Endothelial cell of umbilical vein (primary cell): ENCODE data around the gene LRSAM1. TPM values are rescaled to one million over a fixed set of nuclear protein-coding genes. Genes with fewer than 3 reads are reported as not detected.

Source experiments
- BruUV-seq: library from RNA; stranded (reverse); fragments of 400-500 nt; replicated peaks from 2 replicates; lab custom pipeline; 2021; lab: Mats Ljungman, UMichigan
- CTCF ChIA-PET: fragments of 300-600, 350-600 bp; sonication (Branson Sonifier 250); formaldehyde crosslinking; loops from one replicate; lab custom pipeline; 2021; ENCODE audit warnings: antibody characterized with exemption, inconsistent platforms; lab: Charles Lee
- POLR2A ChIA-PET: fragments of 300-600, 350-600 bp; sonication (Branson Sonifier 250); formaldehyde crosslinking; loops from one replicate; lab custom pipeline; 2021; ENCODE audit warnings: antibody characterized with exemption, inconsistent platforms; lab: Charles Lee
- DNase-seq: peaks from one replicate; pipeline ENCODE4 v3.0.0-alpha.2; 2011; ENCODE audit warnings: low read depth, low spot score
- FAIRE-seq: peaks from 2 replicates; lab custom pipeline; 2011; peaks lifted over from hg19 to GRCh38; lab: Jason Lieb, UNC
- H2AFZ ChIP-seq: 2 replicates; pipeline ENCODE4 v1.6.0; 2012; ENCODE audit warnings: low read depth, low read length, control low read depth, inconsistent platforms
- H3K27ac ChIP-seq: 2 replicates; pipeline ENCODE4 v1.5.1; 2011; ENCODE audit warnings: low read depth, mild to moderate bottlenecking, control low read depth, low read length, moderate library complexity; ENCODE audit not compliant: insufficient read depth
- H3K27me3 ChIP-seq, 2 experiments: 2 replicates each; pipeline versions ENCODE4 v1.6.0 to v1.6.1; 2011; ENCODE audit warnings: low read length in 2 of 2, mixed read lengths in 1 of 2; ENCODE audit not compliant: control insufficient read depth in 2 of 2, insufficient read depth in 2 of 2
- H3K36me3 ChIP-seq, 2 experiments: 2 replicates in 1 of 2; 3 replicates in 1 of 2; pipeline ENCODE4 v1.5.1; 2011; ENCODE audit warnings: low read length in 2 of 2, mild to moderate bottlenecking in 1 of 2, moderate library complexity in 1 of 2; ENCODE audit not compliant: control insufficient read depth in 2 of 2, insufficient read depth in 2 of 2; ENCODE audit errors: extremely low read depth in 1 of 2
- H3K4me1 ChIP-seq: 3 replicates; pipeline ENCODE4 v1.5.1; 2011; ENCODE audit warnings: mild to moderate bottlenecking, low read length; ENCODE audit not compliant: control insufficient read depth, insufficient read depth; ENCODE audit errors: extremely low read depth
- H3K4me2 ChIP-seq: 2 replicates; pipeline ENCODE4 v1.6.1; 2011; ENCODE audit warnings: low read length, control low read depth, mixed read lengths; ENCODE audit not compliant: insufficient read depth
- H3K4me3 ChIP-seq, 3 experiments: fragments of 200-600 bp in 1 of 3; sonication (generic), shearing (Covaris generic) in 1 of 3; replicated peaks in 1 of 3; 2 replicates each; pipeline ENCODE4 v1.5.1; 2011 to 2016; ENCODE audit warnings: control low read depth in 3 of 3, low read length in 3 of 3, mild to moderate bottlenecking in 2 of 3, inconsistent platforms in 1 of 3, low read depth in 1 of 3, moderate library complexity in 1 of 3; ENCODE audit not compliant: insufficient read depth in 1 of 3
- H3K79me2 ChIP-seq: 2 replicates; pipeline ENCODE4 v1.6.0; 2012; ENCODE audit warnings: low read length, inconsistent platforms; ENCODE audit not compliant: control insufficient read depth, insufficient read depth
- H3K9ac ChIP-seq: replicated peaks from 2 replicates; pipeline ENCODE3; 2011; ENCODE audit warnings: low read length, control low read depth; ENCODE audit not compliant: insufficient read depth; ENCODE audit errors: extremely low read depth
- H3K9me1 ChIP-seq: replicated peaks from 3 replicates; pipeline ENCODE4 v1.6.0; 2011; ENCODE audit warnings: mild to moderate bottlenecking, low read length; ENCODE audit not compliant: control insufficient read depth, insufficient read depth; ENCODE audit errors: extremely low read depth
- H3K9me3 ChIP-seq: replicated peaks from 2 replicates; pipeline ENCODE4 v1.5.1; 2012; ENCODE audit warnings: low read length, inconsistent platforms; ENCODE audit not compliant: control insufficient read depth, insufficient read depth
- H4K20me1 ChIP-seq: replicated peaks from 2 replicates; pipeline ENCODE3; 2011; ENCODE audit warnings: mild to moderate bottlenecking, low read length; ENCODE audit not compliant: control insufficient read depth, insufficient read depth; ENCODE audit errors: extremely low read depth
- CTCF ChIP-seq, 2 donors: IDR thresholded peaks; 1 replicate in 1 of 2; 2 replicates in 1 of 2; pipeline ENCODE4 v1.5.1; 2011; ENCODE audit warnings: low read length in 2 of 2, mild to moderate bottlenecking in 2 of 2, moderate library complexity in 2 of 2, control low read depth in 1 of 2, inconsistent platforms in 1 of 2, low read depth in 1 of 2; ENCODE audit not compliant: insufficient read depth in 1 of 2; ENCODE audit errors: extremely low read depth in 1 of 2
- EZH2 ChIP-seq: IDR thresholded peaks from 2 replicates; pipeline ENCODE4 v1.6.1; 2012; ENCODE audit warnings: borderline replicate concordance, low read depth, mild to moderate bottlenecking, moderate library complexity, low read length, inconsistent platforms; ENCODE audit not compliant: severe bottlenecking
- FOS ChIP-seq: IDR thresholded peaks from 2 replicates; pipeline ENCODE4 v1.6.1; 2011; ENCODE audit warnings: mild to moderate bottlenecking, low read length, moderate library complexity, borderline replicate concordance; ENCODE audit not compliant: insufficient read depth
- GATA2 ChIP-seq: IDR thresholded peaks from 2 replicates; pipeline ENCODE4 v1.7.0; 2011; ENCODE audit warnings: low read depth, mild to moderate bottlenecking, moderate library complexity, mixed read lengths, low read length; ENCODE audit not compliant: insufficient read length, insufficient read depth
- JUN ChIP-seq: IDR thresholded peaks from 2 replicates; pipeline ENCODE4 v1.6.1; 2011; ENCODE audit warnings: borderline replicate concordance, low read depth; ENCODE audit not compliant: insufficient read length, insufficient read depth
- MAX ChIP-seq: IDR thresholded peaks from 2 replicates; pipeline ENCODE4 v1.6.1; 2011; ENCODE audit not compliant: insufficient read depth, insufficient read length
- MYC ChIP-seq: IDR thresholded peaks from one replicate; pipeline ENCODE4 v1.6.1; 2011; ENCODE audit warnings: mild to moderate bottlenecking, low read depth, low read length
- POLR2A ChIP-seq: IDR thresholded peaks from 2 replicates; pipeline ENCODE4 v1.6.1; 2012; ENCODE audit warnings: low read depth, mild to moderate bottlenecking, control low read depth, low read length
- POLR2AphosphoS5 ChIP-seq: IDR thresholded peaks from 2 replicates; pipeline ENCODE4 v1.6.1; 2012; ENCODE audit warnings: low read depth, mild to moderate bottlenecking, control low read depth, low read length, moderate library complexity; ENCODE audit not compliant: insufficient read depth
- dilution Hi-C: fragments of 300-500 bp; cut with MboI; formaldehyde crosslinking; loops from one replicate; pipeline ENCODE4 v1.15.0; 2019; ENCODE audit warnings: low sequenced_read_pairs; ENCODE audit not compliant: extremely low pct_ligation_motif_present
- intact Hi-C: fragments of 100-400 bp; cut with micrococcal nuclease; formaldehyde crosslinking; loops from one replicate; pipeline ENCODE4 v1.10.0; 2022
- polyA plus RNA-seq, 4 experiments: library from polyadenylated mRNA; depleted of rRNA in 3 of 4; stranded (reverse) in 3 of 4; unstranded in 1 of 4; fragments of >200 nt; gene quantifications; 2 replicates each; pipeline versions ENCODE4 v1.2.1 to v1.2.3, GENCODE V29; 2011 to 2012; ENCODE audit warnings: missing spikeins in 1 of 4
- total RNA-seq: library from RNA; stranded (reverse); gene quantifications from 2 replicates; pipeline ENCODE4 v1.2.3, GENCODE V29; 2021

LRSAM1 gene
- total and polyA plus RNA-seq, 2 donors (not counting 3 experiments of a cell fraction or from before 2014, with no cell fraction given): 10.8 to 18.9 TPM

- Histone ChIP-seq H3K27ac (peak overlapping the region; percentile 99), H3K9me3 (no peaks in the 10 kb centered on the region), H2AFZ (no peak overlapping the region), H3K79me2 (peaks cover 36% of the 10 kb centered on the region), H3K9ac (no peak overlapping the region), H3K36me3 (peaks cover 19 to 30% of the 10 kb centered on the region in 2 experiments), H3K4me1 (peaks cover 44% of the 10 kb centered on the region), H3K4me2 (no peak overlapping the region), H3K27me3 (no peaks in the 10 kb centered on the region), H4K20me1 (no peaks in the 10 kb centered on the region), H3K4me3 (no peak overlapping the region), H3K9me1 (no peaks in the 10 kb centered on the region)
- POLR2A ChIA-PET: no interaction called here
- TF ChIP-seq JUN (no peak), POLR2A (no peak), EZH2 (no peak), MYC (no peak), CTCF (IDR thresholded peaks at IDR 0.05; ENCODE audit: extremely low read depth in 1 of 2, insufficient read depth in 1 of 2, low read depth in 1 of 2, low read length in 2 of 2) (no peak), FOS (no peak), GATA2 (no peak), MAX (no peak), POLR2AphosphoS5 (no peak)
- CTCF ChIA-PET: interaction anchor here (0.9 to 1.5 kb wide), 2 partner anchors 14 to 68 kb away, joined by 3 to 4 read pairs; no protein-coding TSS in a partner anchor
- dilution Hi-C loops (no loop called here), intact Hi-C loops (loop anchor here (5.0 kb wide), 1 partner anchor 270 kb away; the partner anchor contains the start of gene CDK9)
- no peak for DNase-seq
- peak; percentile 4 for FAIRE-seq
- no TSS peak for BruUV-seq
These were observed 66.3 kb downstream of the LRSAM1 start for GRCh38 chr9:127517620-127518019.
